SK-N-SH (cell line): ENCODE measurements around the gene DLD.

Source experiments
- CTCF ChIP-seq: fragments of 200-600 bp; sonication (generic); IDR thresholded peaks from 2 replicates; pipeline ENCODE4 v1.6.1; 2017; ENCODE audit warnings: antibody characterized with exemption, mild to moderate bottlenecking, moderate library complexity
- EP300 ChIP-seq, 2 experiments: IDR thresholded peaks; 2 replicates each; pipeline versions ENCODE4 v1.4.0 to v1.6.1; 2012; ENCODE audit warnings: borderline replicate concordance in 1 of 2, low read depth in 1 of 2, low read length in 1 of 2
- EZH2phosphoT487 ChIP-seq: fragments of 200-600 bp; sonication (generic); IDR thresholded peaks from 2 replicates; pipeline ENCODE4 v1.6.1; 2017; ENCODE audit warnings: low read depth, mixed run types, mild to moderate bottlenecking, antibody characterized with exemption, moderate library complexity, borderline replicate concordance
- FOXJ3 ChIP-seq: sonication (generic); formaldehyde crosslinking; IDR thresholded peaks from 2 replicates; pipeline ENCODE4 v1.5.1; 2020; ENCODE audit warnings: mild to moderate bottlenecking, missing genetic modification reagents
- GABPA ChIP-seq: IDR thresholded peaks from 2 replicates; pipeline ENCODE4 v1.4.0; 2012; ENCODE audit warnings: low read depth, mild to moderate bottlenecking
- MXI1 ChIP-seq: IDR thresholded peaks from 2 replicates; pipeline ENCODE4 v1.6.1; 2012; ENCODE audit warnings: mild to moderate bottlenecking, low read depth, low read length, improper control_type of control experiment
- POLR2AphosphoS5 ChIP-seq: IDR thresholded peaks from 2 replicates; pipeline ENCODE4 v1.6.1; 2012; ENCODE audit warnings: low read depth, low read length
- RAD21 ChIP-seq: IDR thresholded peaks from 2 replicates; pipeline ENCODE4 v1.6.1; 2012; ENCODE audit warnings: mild to moderate bottlenecking, low read length
- REST ChIP-seq: IDR thresholded peaks from 2 replicates; pipeline ENCODE4 v1.6.1; 2012; ENCODE audit warnings: mild to moderate bottlenecking, low read depth, low read length, moderate library complexity
- SIN3A ChIP-seq: IDR thresholded peaks from 2 replicates; pipeline ENCODE4 v1.6.1; 2012; ENCODE audit warnings: low read depth, mild to moderate bottlenecking, low read length, moderate library complexity, borderline replicate concordance
- TAF1 ChIP-seq: IDR thresholded peaks from 2 replicates; pipeline ENCODE4 v1.6.1; 2012; ENCODE audit warnings: low read depth, mild to moderate bottlenecking, low read length, moderate library complexity, borderline replicate concordance
- TCF12 ChIP-seq: IDR thresholded peaks from 2 replicates; pipeline ENCODE4 v1.4.0; 2012
- YY1 ChIP-seq: IDR thresholded peaks from 2 replicates; pipeline ENCODE4 v1.4.0; 2012; ENCODE audit warnings: low read depth, mild to moderate bottlenecking

- TF ChIP-seq YY1 (no peak), SIN3A (no peak), CTCF (no peak), MXI1 (no peak), TAF1 (no peak), FOXJ3 (no peak), EP300 (IDR thresholded peaks at IDR 0.05; ENCODE audit: borderline replicate concordance in 1 of 2, low read depth in 1 of 2, low read length in 1 of 2) (no peak), RAD21 (no peak), REST (no peak), EZH2phosphoT487 (no peak), GABPA (no peak), TCF12 (no peak), POLR2AphosphoS5 (no peak)
Measured at GRCh38 chr7:107900496-107901015, 9.6 kb downstream of the DLD start.
